Thyroid gland (tissue), 4 donors: ENCODE data around the gene GSX1.

Experiments
- CTCF ChIP-seq, 6 experiments: fragments of 200-600 bp in 3 of 6; fragments of 450-650 bp in 3 of 6; sonication (generic) in 3 of 6; IDR thresholded peaks; one replicate each; pipeline ENCODE4 v1.5.1; 2016 to 2019; ENCODE audit warnings: antibody characterized with exemption in 6 of 6, mild to moderate bottlenecking in 2 of 6, inconsistent platforms in 1 of 6, moderate library complexity in 1 of 6
- POLR2A ChIP-seq, 2 donors: fragments of 450-650 bp; IDR thresholded peaks; one replicate each; pipeline ENCODE4 v1.6.1; 2017; ENCODE audit warnings: antibody characterized with exemption in 2 of 2, mild to moderate bottlenecking in 2 of 2, moderate library complexity in 1 of 2

DNA sequence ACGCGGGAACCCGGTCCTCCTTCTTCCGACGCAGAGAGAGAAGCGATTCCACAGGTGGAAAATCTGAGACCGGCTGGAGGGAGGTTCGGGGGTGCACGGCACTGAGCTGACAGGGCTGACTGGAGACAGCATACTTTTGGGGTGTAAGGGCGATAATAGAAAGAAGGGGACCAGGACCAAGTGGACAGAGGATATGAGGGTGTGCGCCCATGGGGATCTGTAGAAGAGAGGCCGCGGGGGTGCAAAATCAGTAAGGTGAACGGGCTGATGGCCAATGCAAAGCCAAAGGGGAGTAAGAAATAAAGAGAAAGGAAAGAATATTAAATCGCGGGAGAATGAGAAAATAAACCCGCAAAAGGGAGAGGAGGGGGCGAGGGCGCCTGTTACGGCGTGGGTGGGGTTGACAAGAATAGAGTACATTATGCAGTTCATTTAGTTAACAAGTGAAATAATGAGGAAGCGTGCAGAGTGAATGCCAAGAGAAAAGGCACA is 336 bp upstream of the GSX1 start:
- TF ChIP-seq CTCF (IDR thresholded peaks at IDR 0.05) (no peak), POLR2A (IDR thresholded peaks at IDR 0.05) (no peak)
